ENCODE results near the gene PPP1R2B.

- TF ChIP-seq CTCF (IDR thresholded peaks at IDR 0.05) (no peak), MAX (IDR thresholded peaks at IDR 0.05) (no peak)
Measured at GRCh38 chr5:156825688-156826087, 24.4 kb upstream of the PPP1R2B start.

All from A549 (cell line).